SK-N-SH treated with all-trans-retinoic acid at 6 μM for 48 hours (cell line): ENCODE data around the gene EPS8L3.

Source experiments
- ATAC-seq: fragments of 200-7000 bp; cut with Tn5 transposase; 3 replicates; pipeline ENCODE4 v1.9.1; 2020; ENCODE audit warnings: mild to moderate bottlenecking, moderate library complexity
- ARNTL ChIP-seq: fragments of 450-650 bp; formaldehyde crosslinking; IDR thresholded peaks from 2 replicates; pipeline ENCODE4 v1.5.0; 2020; ENCODE audit warnings: low read depth, mild to moderate bottlenecking, moderate library complexity, borderline replicate concordance
- BACH2 ChIP-seq: fragments of 250-450 bp; sonication (Bioruptor Pico); IDR thresholded peaks from 2 replicates; pipeline ENCODE4 v1.9.0; 2021; ENCODE audit warnings: mild to moderate bottlenecking, borderline replicate concordance
- CSDC2 ChIP-seq: fragments of 250-450 bp; sonication (Bioruptor Pico); IDR thresholded peaks from 2 replicates; pipeline ENCODE4 v1.5.0; 2020; ENCODE audit warnings: mild to moderate bottlenecking, moderate library complexity
- ESRRG ChIP-seq: fragments of 250-450 bp; sonication (Bioruptor Pico); IDR thresholded peaks from 2 replicates; pipeline ENCODE4 v1.6.1; 2021; ENCODE audit warnings: mild to moderate bottlenecking
- GLIS3 ChIP-seq: fragments of 250-450 bp; sonication (Bioruptor Pico); IDR thresholded peaks from 2 replicates; pipeline ENCODE4 v1.5.0; 2020; ENCODE audit warnings: mild to moderate bottlenecking, moderate library complexity
- ISL1 ChIP-seq: fragments of 250-450 bp; sonication (Bioruptor Pico); IDR thresholded peaks from 2 replicates; pipeline ENCODE4 v2.1.2; 2022; ENCODE audit warnings: mild to moderate bottlenecking, moderate library complexity
- OSR1 ChIP-seq: fragments of 250-450 bp; sonication (Bioruptor Pico); IDR thresholded peaks from 2 replicates; pipeline ENCODE4 v1.8.0; 2022; ENCODE audit warnings: moderate library complexity, mild to moderate bottlenecking, inconsistent platforms
- POU6F1 ChIP-seq: fragments of 250-450 bp; sonication (Bioruptor Pico); IDR thresholded peaks from 2 replicates; pipeline ENCODE4 v1.8.0; 2021; ENCODE audit warnings: low read depth, mild to moderate bottlenecking, moderate library complexity, borderline replicate concordance
- PPARA ChIP-seq: fragments of 250-450 bp; sonication (Bioruptor Pico); IDR thresholded peaks from 2 replicates; pipeline ENCODE4 v1.5.0; 2020; ENCODE audit warnings: mild to moderate bottlenecking, borderline replicate concordance
- RARB ChIP-seq: fragments of 250-450 bp; sonication (Bioruptor Pico); IDR thresholded peaks from 2 replicates; pipeline ENCODE4 v1.8.0; 2021; ENCODE audit warnings: mild to moderate bottlenecking, moderate library complexity
- SNAI2 ChIP-seq: fragments of 250-450 bp; sonication (Bioruptor Pico); IDR thresholded peaks from 2 replicates; pipeline ENCODE4 v1.5.0; 2020; ENCODE audit warnings: mild to moderate bottlenecking, moderate library complexity
- TCF4 ChIP-seq: fragments of 250-450 bp; sonication (Bioruptor Pico); IDR thresholded peaks from 2 replicates; pipeline ENCODE4 v1.8.0; 2021; ENCODE audit warnings: mild to moderate bottlenecking, moderate library complexity, borderline replicate concordance
- TSHZ2 ChIP-seq: fragments of 250-450 bp; sonication (Bioruptor Pico); IDR thresholded peaks from 2 replicates; pipeline ENCODE4 v1.5.0; 2020; ENCODE audit warnings: mild to moderate bottlenecking, moderate library complexity
- ZC3H10 ChIP-seq: fragments of 250-450 bp; sonication (Bioruptor Pico); IDR thresholded peaks from 2 replicates; pipeline ENCODE4 v1.5.1; 2021; ENCODE audit warnings: mild to moderate bottlenecking, moderate library complexity
- ZFP3 ChIP-seq: fragments of 250-450 bp; sonication (Bioruptor Pico); IDR thresholded peaks from 2 replicates; pipeline ENCODE4 v1.5.0; 2020; ENCODE audit warnings: mild to moderate bottlenecking, moderate library complexity
- ZNF70 ChIP-seq: fragments of 450-650 bp; formaldehyde crosslinking; IDR thresholded peaks from 2 replicates; pipeline ENCODE4 v1.5.0; 2020; ENCODE audit warnings: mild to moderate bottlenecking, moderate library complexity
- ZNF8 ChIP-seq: fragments of 450-650 bp; formaldehyde crosslinking; IDR thresholded peaks from 2 replicates; pipeline ENCODE4 v1.5.0; 2020; ENCODE audit warnings: mild to moderate bottlenecking, moderate library complexity
- TF ChIP-seq, protein P1 (sequence below): fragments of 250-450 bp; sonication (Bioruptor Pico); IDR thresholded peaks from 2 replicates; pipeline ENCODE4 v1.8.0; 2020; ENCODE audit warnings: mild to moderate bottlenecking, moderate library complexity, borderline replicate concordance
- TF ChIP-seq, protein P2 (sequence below): fragments of 250-450 bp; sonication (Bioruptor Pico); IDR thresholded peaks from 2 replicates; pipeline ENCODE4 v1.5.1; 2020; ENCODE audit warnings: low read depth, mild to moderate bottlenecking, moderate library complexity
- TF ChIP-seq, protein P3 (sequence below): fragments of 250-450 bp; sonication (Bioruptor Pico); IDR thresholded peaks from 2 replicates; pipeline ENCODE4 v1.5.1; 2021; ENCODE audit warnings: mild to moderate bottlenecking, moderate library complexity

EPS8L3 gene

DNA sequence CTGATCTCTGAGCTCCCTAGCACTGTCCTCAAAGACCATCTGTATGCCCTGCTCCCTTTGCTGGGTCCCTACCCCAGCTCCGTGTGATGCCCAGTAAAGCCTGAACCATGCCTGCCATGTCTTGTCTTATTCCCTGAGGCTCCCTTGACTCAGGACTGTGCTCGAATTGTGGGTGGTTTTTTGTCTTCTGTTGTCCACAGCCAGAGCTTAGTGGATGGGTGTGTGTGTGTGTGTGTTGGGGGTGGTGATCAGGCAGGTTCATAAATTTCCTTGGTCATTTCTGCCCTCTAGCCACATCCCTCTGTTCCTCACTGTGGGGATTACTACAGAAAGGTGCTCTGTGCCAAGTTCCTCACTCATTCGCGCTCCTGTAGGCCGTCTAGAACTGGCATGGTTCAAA, 46.0 kb downstream of the EPS8L3 start:
- no peak for TF ChIP-seq BACH2 (CRISPR knock-in tag)
- TF ChIP-seq ZNF70 (CRISPR knock-in tag), result no peak
- TF ChIP-seq ZFP3 (CRISPR knock-in tag), result no peak
- no peak for TF ChIP-seq POU6F1 (CRISPR knock-in tag)
- TF ChIP-seq ZC3H10 (CRISPR knock-in tag), result no peak
- TF ChIP-seq PPARA, result no peak
- TF ChIP-seq TSHZ2 (CRISPR knock-in tag), result no peak
- no peak for TF ChIP-seq RARB (CRISPR knock-in tag)
- no peak for TF ChIP-seq GLIS3 (CRISPR knock-in tag)
- TF ChIP-seq, protein P1, sequence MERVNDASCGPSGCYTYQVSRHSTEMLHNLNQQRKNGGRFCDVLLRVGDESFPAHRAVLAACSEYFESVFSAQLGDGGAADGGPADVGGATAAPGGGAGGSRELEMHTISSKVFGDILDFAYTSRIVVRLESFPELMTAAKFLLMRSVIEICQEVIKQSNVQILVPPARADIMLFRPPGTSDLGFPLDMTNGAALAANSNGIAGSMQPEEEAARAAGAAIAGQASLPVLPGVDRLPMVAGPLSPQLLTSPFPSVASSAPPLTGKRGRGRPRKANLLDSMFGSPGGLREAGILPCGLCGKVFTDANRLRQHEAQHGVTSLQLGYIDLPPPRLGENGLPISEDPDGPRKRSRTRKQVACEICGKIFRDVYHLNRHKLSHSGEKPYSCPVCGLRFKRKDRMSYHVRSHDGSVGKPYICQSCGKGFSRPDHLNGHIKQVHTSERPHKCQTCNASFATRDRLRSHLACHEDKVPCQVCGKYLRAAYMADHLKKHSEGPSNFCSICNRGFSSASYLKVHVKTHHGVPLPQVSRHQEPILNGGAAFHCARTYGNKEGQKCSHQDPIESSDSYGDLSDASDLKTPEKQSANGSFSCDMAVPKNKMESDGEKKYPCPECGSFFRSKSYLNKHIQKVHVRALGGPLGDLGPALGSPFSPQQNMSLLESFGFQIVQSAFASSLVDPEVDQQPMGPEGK, result no peak
- TF ChIP-seq CSDC2 (CRISPR knock-in tag), result no peak
- TF ChIP-seq, protein P2, sequence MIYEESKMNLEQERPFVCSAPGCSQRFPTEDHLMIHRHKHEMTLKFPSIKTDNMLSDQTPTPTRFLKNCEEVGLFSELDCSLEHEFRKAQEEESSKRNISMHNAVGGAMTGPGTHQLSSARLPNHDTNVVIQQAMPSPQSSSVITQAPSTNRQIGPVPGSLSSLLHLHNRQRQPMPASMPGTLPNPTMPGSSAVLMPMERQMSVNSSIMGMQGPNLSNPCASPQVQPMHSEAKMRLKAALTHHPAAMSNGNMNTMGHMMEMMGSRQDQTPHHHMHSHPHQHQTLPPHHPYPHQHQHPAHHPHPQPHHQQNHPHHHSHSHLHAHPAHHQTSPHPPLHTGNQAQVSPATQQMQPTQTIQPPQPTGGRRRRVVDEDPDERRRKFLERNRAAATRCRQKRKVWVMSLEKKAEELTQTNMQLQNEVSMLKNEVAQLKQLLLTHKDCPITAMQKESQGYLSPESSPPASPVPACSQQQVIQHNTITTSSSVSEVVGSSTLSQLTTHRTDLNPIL (CRISPR knock-in tag), result no peak
- no peak for TF ChIP-seq ARNTL (CRISPR knock-in tag)
- TF ChIP-seq, protein P3, sequence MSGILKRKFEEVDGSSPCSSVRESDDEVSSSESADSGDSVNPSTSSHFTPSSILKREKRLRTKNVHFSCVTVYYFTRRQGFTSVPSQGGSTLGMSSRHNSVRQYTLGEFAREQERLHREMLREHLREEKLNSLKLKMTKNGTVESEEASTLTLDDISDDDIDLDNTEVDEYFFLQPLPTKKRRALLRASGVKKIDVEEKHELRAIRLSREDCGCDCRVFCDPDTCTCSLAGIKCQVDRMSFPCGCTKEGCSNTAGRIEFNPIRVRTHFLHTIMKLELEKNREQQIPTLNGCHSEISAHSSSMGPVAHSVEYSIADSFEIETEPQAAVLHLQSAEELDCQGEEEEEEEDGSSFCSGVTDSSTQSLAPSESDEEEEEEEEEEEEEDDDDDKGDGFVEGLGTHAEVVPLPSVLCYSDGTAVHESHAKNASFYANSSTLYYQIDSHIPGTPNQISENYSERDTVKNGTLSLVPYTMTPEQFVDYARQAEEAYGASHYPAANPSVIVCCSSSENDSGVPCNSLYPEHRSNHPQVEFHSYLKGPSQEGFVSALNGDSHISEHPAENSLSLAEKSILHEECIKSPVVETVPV, result no peak
- TF ChIP-seq ISL1, result no peak
- TF ChIP-seq ESRRG (CRISPR knock-in tag), result no peak
- TF ChIP-seq TCF4 (CRISPR knock-in tag), result no peak
- no peak for TF ChIP-seq OSR1 (CRISPR knock-in tag)
- no peak for TF ChIP-seq SNAI2 (CRISPR knock-in tag)
- ATAC-seq, result no peak

DNA sequence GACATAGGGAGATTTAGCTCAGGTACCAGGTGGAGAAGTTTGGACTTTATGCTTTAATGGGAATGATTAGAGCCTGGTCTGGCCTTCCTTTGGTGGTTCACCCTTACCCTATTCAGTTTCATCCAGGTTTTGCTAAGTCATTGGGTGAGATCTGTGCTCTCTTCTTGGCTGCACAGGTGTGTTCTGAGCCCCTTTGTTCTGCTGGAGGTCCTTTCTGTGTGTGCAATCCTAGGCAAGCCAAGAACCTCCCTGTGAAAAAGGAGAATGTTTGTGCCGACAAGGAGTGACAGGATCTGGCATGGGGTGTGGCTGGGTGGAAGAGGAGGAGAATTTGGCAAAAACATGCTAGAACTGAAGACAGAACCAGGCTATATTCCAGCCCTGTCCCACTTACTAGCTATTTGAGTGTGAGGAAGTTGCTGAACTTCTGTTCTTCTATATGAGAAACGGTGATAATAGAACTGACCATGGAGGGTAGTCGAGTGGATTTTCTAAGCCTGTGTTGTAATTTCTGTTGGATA, 47.1 kb downstream of the EPS8L3 start:
- ATAC-seq, result no peak
- no peak for TF ChIP-seq ZC3H10 (CRISPR knock-in tag)
- no peak for TF ChIP-seq ZFP3 (CRISPR knock-in tag)
- no peak for TF ChIP-seq ISL1

GRCh38 chr1:109716121-109716520, 47.6 kb downstream of the EPS8L3 start:
- ATAC-seq, result no peak
- no peak for TF ChIP-seq BACH2 (CRISPR knock-in tag)
- TF ChIP-seq ZNF8 (CRISPR knock-in tag), result no peak
- no peak for TF ChIP-seq ZFP3 (CRISPR knock-in tag)
- TF ChIP-seq ARNTL (CRISPR knock-in tag), result no peak
- TF ChIP-seq ZNF70 (CRISPR knock-in tag), result no peak
